Measurements from ENCODE around the gene MDC1.
A peak's percentile ranks its signal among the peaks of the same experiment; 100 is the strongest.
"Not testable (repeated sequence)": the region's sequence is repeated elsewhere in the genome, so short reads cannot be mapped to it uniquely, and the experiment has no call there.

The MDC1 gene

GRCh38 chr6:30717129-30717844, at the start of gene MDC1:
Gene MDC1 (minus strand): TSS chr6:30717281. CDS start chr6:30715175, 2,106 bp downstream.
- DNase-seq = peak; percentile 85 to 100 (median 99)

GRCh38 chr6:30766461-30767157, 49.5 kb upstream of the MDC1 start:
- no peak for DNase-seq

GRCh38 chr6:30765495-30765894, 48.4 kb upstream of the MDC1 start:
- not testable (repeated sequence) for DNase-seq

- DNase-seq = not testable (repeated sequence)
Measured at GRCh38 chr6:30764490-30765043, 47.5 kb upstream of the MDC1 start.

GRCh38 chr6:30763618-30764489, 46.8 kb upstream of the MDC1 start:
- DNase-seq = no peak

GRCh38 chr6:30763155-30763617, 46.1 kb upstream of the MDC1 start:
- no peak for DNase-seq

- no peak for DNase-seq
Measured at GRCh38 chr6:30761791-30762429, 44.8 kb upstream of the MDC1 start.

- DNase-seq = no peak
Measured at GRCh38 chr6:30760549-30760948, 43.5 kb upstream of the MDC1 start.

GRCh38 chr6:30759575-30760239, 42.6 kb upstream of the MDC1 start:
- DNase-seq = no peak

- DNase-seq = no peak
Measured at GRCh38 chr6:30757261-30757904, 40.3 kb upstream of the MDC1 start.

- DNase-seq = not testable (repeated sequence)
Measured at GRCh38 chr6:30756405-30757003, 39.4 kb upstream of the MDC1 start.

- no peak for DNase-seq
Measured at GRCh38 chr6:30754631-30755030, 37.5 kb upstream of the MDC1 start.

- DNase-seq = peak in 33 of 58 donors; percentile 2 to 80 (median 21)
Measured at GRCh38 chr6:30752157-30752927, 35.3 kb upstream of the MDC1 start.

GRCh38 chr6:30750379-30750668, 33.2 kb upstream of the MDC1 start:
- no peak for DNase-seq

GRCh38 chr6:30749554-30750378, 32.7 kb upstream of the MDC1 start:
- no peak for DNase-seq

GRCh38 chr6:30748851-30749540, 31.9 kb upstream of the MDC1 start:
- DNase-seq = no peak
